Common myeloid progenitor, CD34-positive (primary cell): ENCODE results near the gene SEC31B.

Experiments
- CTCF ChIA-PET: fragments of 350-600 bp; sonication (Branson Sonifier 250); formaldehyde crosslinking; loops from one replicate; lab custom pipeline; 2021; ENCODE audit warnings: antibody characterized with exemption; lab: Charles Lee
- POLR2A ChIA-PET: fragments of 350-600 bp; sonication (Branson Sonifier 250); formaldehyde crosslinking; loops from one replicate; lab custom pipeline; 2021; ENCODE audit warnings: antibody characterized with exemption; lab: Charles Lee
- DNase-seq, 3 donors: peaks; one replicate each; pipeline versions ENCODE4 v3.0.0 to v3.0.0-alpha.2; 2013
- H3K27ac ChIP-seq, 2 experiments: 1 replicate in 1 of 2; 2 replicates in 1 of 2; pipeline ENCODE4 v1.7.0; 2013; ENCODE audit warnings: inconsistent platforms in 2 of 2, low read length in 2 of 2, mild to moderate bottlenecking in 2 of 2, low read depth in 1 of 2, moderate library complexity in 1 of 2; ENCODE audit not compliant: severe bottlenecking in 2 of 2, insufficient read depth in 1 of 2, poor library complexity in 1 of 2
- H3K27me3 ChIP-seq, 5 experiments: replicated peaks in 2 of 5; 1 replicate in 3 of 5; 2 replicates in 2 of 5; pipeline versions ENCODE4 v1.6.1 to v1.7.0; 2013; ENCODE audit warnings: low read length in 4 of 5, mild to moderate bottlenecking in 2 of 5, moderate library complexity in 2 of 5, inconsistent platforms in 1 of 5; ENCODE audit not compliant: insufficient read depth in 5 of 5, control insufficient read depth in 4 of 5
- H3K36me3 ChIP-seq, 4 experiments: 1 replicate in 2 of 4; 2 replicates in 2 of 4; pipeline versions ENCODE4 v1.6.1 to v1.7.0; 2013; ENCODE audit warnings: low read length in 3 of 4, control low read depth in 1 of 4, mild to moderate bottlenecking in 1 of 4; ENCODE audit not compliant: control insufficient read depth in 4 of 4, insufficient read depth in 4 of 4
- H3K4me1 ChIP-seq, 4 experiments: 1 replicate in 3 of 4; 2 replicates in 1 of 4; pipeline versions ENCODE4 v1.6.1 to v1.7.1; 2013; ENCODE audit warnings: low read length in 3 of 4, mild to moderate bottlenecking in 3 of 4, control low read depth in 1 of 4, inconsistent platforms in 1 of 4, moderate library complexity in 1 of 4; ENCODE audit not compliant: control insufficient read depth in 4 of 4, insufficient read depth in 4 of 4; ENCODE audit errors: control extremely low read depth in 1 of 4
- H3K4me3 ChIP-seq, 7 experiments: 1 replicate in 4 of 7; 2 replicates in 3 of 7; pipeline versions ENCODE4 v1.5.1 to v1.7.0; 2013; ENCODE audit warnings: mild to moderate bottlenecking in 7 of 7, low read length in 6 of 7, moderate library complexity in 6 of 7, inconsistent platforms in 2 of 7, low read depth in 2 of 7, control low read depth in 1 of 7; ENCODE audit not compliant: insufficient read depth in 4 of 7, control insufficient read depth in 1 of 7; ENCODE audit errors: extremely low read depth in 1 of 7
- H3K9me3 ChIP-seq, 5 experiments: 1 replicate in 4 of 5; 2 replicates in 1 of 5; pipeline versions ENCODE4 v1.6.1 to v1.7.1; 2013; ENCODE audit warnings: low read length in 4 of 5, mild to moderate bottlenecking in 2 of 5, inconsistent platforms in 1 of 5, low read depth in 1 of 5, moderate library complexity in 1 of 5; ENCODE audit not compliant: control insufficient read depth in 4 of 5, insufficient read depth in 2 of 5; ENCODE audit errors: control extremely low read depth in 1 of 5
- WGBS: methylation state at CpG from one replicate; pipeline ENCODE4 v1.1.5; 2013; ENCODE audit not compliant: insufficient coverage; 5-methylcytosine and 5-hydroxymethylcytosine counted together

SEC31B gene

GRCh38 chr10:100551738-100552137, 32.1 kb upstream of the SEC31B start:
- CTCF ChIA-PET = interaction anchor here (1.3 to 4.2 kb wide), 6 partner anchors 9 to 192 kb away, joined by 3 to 23 read pairs (median 3); no protein-coding TSS in a partner anchor
- DNase-seq = no peak

DNA sequence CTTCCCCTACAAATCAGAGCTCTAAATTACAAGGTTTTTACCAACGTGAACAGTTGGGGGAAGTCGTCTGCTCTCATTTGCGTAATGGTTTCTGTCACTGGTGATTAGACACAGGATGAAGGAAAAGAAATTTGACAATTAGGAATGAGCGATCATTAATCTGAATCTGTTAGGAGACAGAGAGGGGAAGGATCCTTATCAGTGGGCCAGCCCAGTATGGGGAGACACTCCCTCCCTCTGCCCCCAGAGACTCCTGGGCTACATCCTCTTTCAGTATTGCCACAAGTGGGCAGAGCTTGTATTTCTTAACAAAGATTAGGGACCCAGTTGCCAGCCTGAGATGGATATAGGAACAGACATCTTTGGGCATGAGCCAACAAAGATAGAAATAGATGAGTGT, 31.5 kb upstream of the SEC31B start:
- CTCF ChIA-PET = interaction anchor here (0.6 to 4.2 kb wide), 3 partner anchors 10 to 430 kb away, joined by 3 to 23 read pairs (median 3); no protein-coding TSS in a partner anchor
- no peaks in the 10 kb centered on the region for H3K9me3 ChIP-seq
- peaks cover 17 to 66% (median 39%) of the 10 kb centered on the region in 4 experiments for H3K36me3 ChIP-seq
- H3K4me3 ChIP-seq = no peak overlapping the region
- H3K4me1 ChIP-seq = no peaks in the 10 kb centered on the region
- 63% methylated on average over 4 of the region's 4 CpGs for WGBS
- POLR2A ChIA-PET = interaction anchor here (0.8 kb wide), 1 partner anchor 26 kb away, joined by 3 read pairs; no protein-coding TSS in a partner anchor
- no peak for DNase-seq
- no peak overlapping the region for H3K27ac ChIP-seq
- H3K27me3 ChIP-seq = no peaks in the 10 kb centered on the region

More at GRCh38 chr10:100551738-100552137, 32.1 kb upstream of the SEC31B start:
- no peaks in the 10 kb centered on the region for H3K4me1 ChIP-seq
- POLR2A ChIA-PET = interaction anchor here (0.8 kb wide), 1 partner anchor 27 kb away, joined by 3 read pairs; no protein-coding TSS in a partner anchor
- H3K27ac ChIP-seq = no peak overlapping the region
- peaks cover 17 to 68% (median 39%) of the 10 kb centered on the region in 4 experiments for H3K36me3 ChIP-seq
- no peaks in the 10 kb centered on the region for H3K27me3 ChIP-seq
- H3K4me3 ChIP-seq = no peak overlapping the region
- 88% methylated on average over 1 of the region's 5 CpGs for WGBS
- no peaks in the 10 kb centered on the region for H3K9me3 ChIP-seq

- ChIA-PET CTCF (interaction anchor here (0.5 to 2.1 kb wide), 8 partner anchors 10 to 1723 kb away, joined by 3 to 15 read pairs (median 4); partner anchors contain the start of gene HIF1AN), POLR2A (no interaction called here)
- Histone ChIP-seq H3K4me1 (no peaks in the 10 kb centered on the region), H3K27me3 (no peaks in the 10 kb centered on the region), H3K36me3 (peaks cover 24 to 88% (median 61%) of the 10 kb centered on the region in 4 experiments), H3K27ac (no peak overlapping the region), H3K4me3 (no peak overlapping the region), H3K9me3 (no peaks in the 10 kb centered on the region)
- no peak for DNase-seq
- 100% methylated on average over 1 of the region's 5 CpGs for WGBS
Measured at GRCh38 chr10:100544950-100545349, 25.3 kb upstream of the SEC31B start.

GRCh38 chr10:100537475-100537874, 17.8 kb upstream of the SEC31B start:
- Histone ChIP-seq H3K4me3 (no peak overlapping the region), H3K27me3 (no peaks in the 10 kb centered on the region), H3K4me1 (peaks cover 7 to 19% (median 15%) of the 10 kb centered on the region in 4 experiments), H3K36me3 (peaks cover 10 to 37% (median 29%) of the 10 kb centered on the region in 4 experiments), H3K9me3 (no peaks in the 10 kb centered on the region), H3K27ac (no peak overlapping the region)
- POLR2A ChIA-PET = no interaction called here
- 100% methylated on average over 3 of the region's 4 CpGs for WGBS
- no peak for DNase-seq
- CTCF ChIA-PET = interaction anchor here (0.7 to 2.1 kb wide), 3 partner anchors 15 to 206 kb away, joined by 3 to 5 read pairs (median 3); no protein-coding TSS in a partner anchor

DNA sequence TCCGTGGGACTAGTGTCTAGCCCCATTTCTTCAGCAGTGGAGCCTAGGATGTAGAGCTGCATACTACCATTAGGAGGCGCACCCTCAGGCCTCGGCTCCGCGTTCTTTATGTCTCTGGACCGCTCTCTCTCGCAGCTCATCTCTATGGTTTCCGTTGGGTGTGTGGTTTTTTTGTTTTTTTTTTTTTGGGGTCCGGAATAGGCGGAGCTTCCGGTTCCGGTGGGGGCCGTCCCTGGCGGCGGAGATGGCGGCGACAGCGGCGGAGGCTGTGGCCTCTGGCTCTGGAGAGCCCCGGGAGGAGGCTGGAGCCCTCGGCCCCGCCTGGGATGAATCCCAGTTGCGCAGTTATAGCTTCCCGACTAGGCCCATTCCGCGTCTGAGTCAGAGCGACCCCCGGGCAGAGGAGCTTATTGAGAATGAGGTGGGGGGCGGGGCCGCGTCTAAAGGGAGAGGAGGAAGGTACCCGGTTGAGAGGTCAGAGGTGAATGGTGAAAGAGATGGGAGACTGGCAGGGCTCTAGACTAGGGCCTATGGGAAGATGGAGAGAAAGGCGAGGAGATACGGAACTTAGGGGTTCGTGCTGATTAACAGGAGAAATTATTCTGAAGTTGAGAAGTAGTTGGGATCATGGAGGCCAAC, 16.2 kb upstream of the SEC31B start, which contains the start of gene HIF1AN:
TSS of gene HIF1AN (plus strand) at position 229 of the 639 bp plus-strand sequence. CDS start at position 245, 16 bp downstream.
- Histone ChIP-seq H3K36me3 (peaks cover 8 to 27% (median 19%) of the 10 kb centered on the region in 4 experiments), H3K27me3 (no peaks in the 10 kb centered on the region), H3K4me1 (peaks cover 7 to 19% (median 15%) of the 10 kb centered on the region in 4 experiments), H3K27ac (peak within 1 kb of the TSS; percentile 50 to 71), H3K4me3 (peak within 1 kb of the TSS; percentile 81 to 97 (median 88)), H3K9me3 (no peaks in the 10 kb centered on the region)
- ChIA-PET POLR2A (interaction anchor here (0.5 kb wide), 1 partner anchor 462 kb away, joined by 3 read pairs; no protein-coding TSS in a partner anchor), CTCF (interaction anchor here (1.4 to 2.2 kb wide), 6 partner anchors 8 to 27 kb away, joined by 5 to 15 read pairs (median 8); no protein-coding TSS in a partner anchor)
- peak; percentile 97 to 98 (median 97) for DNase-seq
- 0% methylated on average over 18 of the region's 35 CpGs for WGBS

- 50% methylated on average over 4 of the region's 4 CpGs for WGBS
- H3K27ac ChIP-seq = no peak overlapping the region
- CTCF ChIA-PET = interaction anchor here (1.1 to 2.2 kb wide), 7 partner anchors 7 to 27 kb away, joined by 3 to 15 read pairs (median 7); no protein-coding TSS in a partner anchor
Measured at GRCh38 chr10:100535338-100535714, 15.7 kb upstream of the SEC31B start.

More at GRCh38 chr10:100535338-100535714, 15.7 kb upstream of the SEC31B start:
- H3K36me3 ChIP-seq = peaks cover 8 to 21% (median 14%) of the 10 kb centered on the region in 4 experiments
- DNase-seq = no peak
- POLR2A ChIA-PET = no interaction called here
- peaks cover 7 to 19% (median 15%) of the 10 kb centered on the region in 4 experiments for H3K4me1 ChIP-seq
- no peaks in the 10 kb centered on the region for H3K9me3 ChIP-seq
- peak overlapping the region in 6 of 7 experiments; percentile 27 to 91 (median 86) for H3K4me3 ChIP-seq
- H3K27me3 ChIP-seq = no peaks in the 10 kb centered on the region
